ENCODE measurements around the gene HOPX.
"Not testable (repeated sequence)": the region's sequence is repeated elsewhere in the genome, so short reads cannot be mapped to it uniquely, and the experiment has no call there.

The HOPX gene

DNA sequence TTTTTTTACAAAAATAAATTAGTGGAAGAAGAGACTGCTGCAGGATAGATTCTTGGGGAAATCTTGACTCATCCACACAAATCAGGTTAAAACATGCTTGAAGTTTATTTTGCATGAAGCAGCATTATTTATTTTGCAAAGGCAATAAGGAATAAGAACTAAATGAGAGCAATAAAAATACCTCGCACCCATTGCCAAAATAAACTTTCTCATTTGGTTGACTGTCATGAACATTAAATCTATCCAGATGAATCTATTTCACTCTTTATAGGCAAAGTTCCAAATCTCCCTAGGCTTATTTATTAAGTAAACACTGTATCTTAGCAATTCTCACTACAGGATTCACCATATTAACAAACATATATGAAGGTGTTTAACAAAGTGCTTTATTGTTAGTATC, 58.9 kb downstream of the HOPX start:
- DNase-seq: no peak

GRCh38 chr4:56619816-56620215, 61.3 kb downstream of the HOPX start:
- no peak for DNase-seq

DNA sequence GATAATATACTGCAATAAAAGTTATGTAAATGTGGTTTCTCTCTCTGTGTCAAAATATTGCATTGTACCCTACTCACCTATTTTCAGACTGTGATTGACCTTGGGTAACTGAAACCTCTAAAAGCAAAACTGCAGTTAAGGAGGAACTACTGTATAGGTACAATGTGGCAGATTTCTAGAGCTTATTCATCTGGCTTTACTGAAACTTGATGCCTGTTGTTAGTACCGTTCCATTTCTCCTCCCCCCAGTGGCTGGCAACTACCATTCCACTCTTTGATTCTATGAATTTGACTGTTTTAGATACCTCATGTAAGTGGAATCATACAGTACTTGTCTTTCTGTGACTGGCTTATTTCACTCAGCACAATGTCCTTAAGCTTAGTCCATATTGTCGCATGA, 61.9 kb downstream of the HOPX start:
- no peak for DNase-seq

GRCh38 chr4:56618734-56619133, 62.4 kb downstream of the HOPX start:
- no peak for DNase-seq

DNA sequence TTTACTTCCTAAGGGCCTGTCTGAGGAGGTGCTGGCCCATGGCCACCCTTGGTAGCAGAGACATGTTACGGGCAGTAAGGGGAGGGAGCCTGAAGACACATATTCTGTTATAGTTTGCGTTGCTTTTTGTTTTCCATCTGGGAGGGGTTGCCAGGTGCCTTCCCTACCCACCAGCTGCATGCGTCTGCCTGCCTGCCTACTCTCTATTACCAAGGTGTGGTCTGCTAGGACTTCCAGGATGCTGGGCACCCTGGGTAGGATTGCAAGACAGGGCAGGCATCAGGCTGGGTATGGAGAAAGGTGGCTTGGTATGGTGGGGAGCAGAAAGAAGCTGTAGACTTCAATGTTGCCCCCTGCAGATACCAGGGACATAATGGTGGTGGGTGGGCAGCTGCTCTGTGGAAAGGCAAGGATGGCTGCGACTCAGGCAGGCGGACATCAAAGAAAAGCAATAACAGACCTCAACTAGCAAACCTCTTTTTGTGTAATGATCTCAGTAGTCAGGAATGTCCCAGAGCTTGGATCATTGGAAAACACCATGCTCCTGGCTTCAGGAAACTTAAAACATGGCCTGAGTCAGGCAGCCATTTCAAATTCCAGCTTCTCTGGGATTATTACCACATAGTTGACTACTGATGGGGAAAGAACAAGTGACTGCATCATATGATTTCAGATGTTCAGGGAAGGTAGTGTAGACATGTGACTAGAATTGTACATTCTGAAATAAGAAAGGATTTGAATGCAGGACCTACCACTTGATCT, 67.8 kb downstream of the HOPX start:
- no peak for DNase-seq

GRCh38 chr4:56612282-56612681, 68.8 kb downstream of the HOPX start:
- DNase-seq: no peak

- DNase-seq: no peak
Measured at GRCh38 chr4:56611501-56611900, 69.6 kb downstream of the HOPX start.

DNA sequence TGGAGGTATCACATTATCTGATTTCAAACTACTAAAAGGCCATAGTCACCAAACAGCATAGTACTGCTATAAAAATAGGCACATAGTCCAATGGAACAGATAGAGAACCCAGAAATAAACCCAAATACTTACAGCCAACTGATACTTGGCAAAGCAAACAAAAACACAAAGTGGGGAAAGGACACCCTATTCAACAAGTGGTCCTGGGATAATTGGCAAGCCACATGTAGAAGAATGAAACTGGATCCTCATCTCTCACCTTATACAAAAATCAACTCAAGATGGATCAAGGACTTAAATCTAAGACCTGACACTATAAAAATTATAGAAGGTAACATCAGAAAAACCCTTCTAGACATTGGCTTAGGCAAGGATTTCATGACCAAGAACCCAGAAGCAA, 70.9 kb downstream of the HOPX start:
- not testable (repeated sequence) for DNase-seq

DNA sequence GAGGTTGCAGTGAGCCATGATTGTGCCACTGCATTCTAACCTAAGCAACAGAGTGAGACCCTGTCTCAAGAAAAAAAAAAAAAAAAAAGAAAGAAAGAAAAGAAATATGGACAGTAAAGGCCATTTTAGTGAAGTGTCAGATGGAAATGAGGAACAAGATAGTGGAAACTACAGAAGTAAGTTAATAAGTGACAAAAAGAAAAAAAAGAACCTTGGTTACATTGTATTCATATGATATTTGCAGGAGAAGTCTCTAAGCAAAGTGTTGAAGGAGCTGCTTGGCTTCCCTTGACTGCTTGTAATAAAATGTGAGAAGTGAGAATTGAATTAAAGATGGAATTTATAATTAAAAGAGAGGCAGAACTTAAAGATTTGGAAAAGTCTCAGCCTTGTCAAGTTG, 73.2 kb downstream of the HOPX start:
- DNase-seq: no peak

GRCh38 chr4:56606385-56606784, 74.7 kb downstream of the HOPX start:
- DNase-seq: no peak

DNA sequence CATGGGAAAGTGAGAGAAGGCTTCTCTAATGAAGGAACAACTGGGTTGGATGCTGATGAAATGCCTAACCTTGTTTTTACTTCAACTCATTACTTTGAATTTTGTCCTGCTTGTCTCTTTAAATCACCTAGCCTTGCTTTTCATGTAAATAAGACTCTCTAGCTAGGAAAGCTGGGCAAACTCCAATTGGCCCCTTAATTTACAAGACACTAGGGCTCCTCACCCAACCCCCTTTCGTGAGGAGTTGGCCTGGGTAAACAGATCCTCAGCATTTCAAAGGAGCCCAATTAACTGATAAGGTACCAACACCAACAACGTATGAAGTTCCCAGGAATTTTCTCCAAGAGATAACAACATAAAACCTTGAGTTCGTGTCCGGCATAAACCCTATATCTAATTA, 75.6 kb downstream of the HOPX start:
- DNase-seq: not testable (repeated sequence)

DNA sequence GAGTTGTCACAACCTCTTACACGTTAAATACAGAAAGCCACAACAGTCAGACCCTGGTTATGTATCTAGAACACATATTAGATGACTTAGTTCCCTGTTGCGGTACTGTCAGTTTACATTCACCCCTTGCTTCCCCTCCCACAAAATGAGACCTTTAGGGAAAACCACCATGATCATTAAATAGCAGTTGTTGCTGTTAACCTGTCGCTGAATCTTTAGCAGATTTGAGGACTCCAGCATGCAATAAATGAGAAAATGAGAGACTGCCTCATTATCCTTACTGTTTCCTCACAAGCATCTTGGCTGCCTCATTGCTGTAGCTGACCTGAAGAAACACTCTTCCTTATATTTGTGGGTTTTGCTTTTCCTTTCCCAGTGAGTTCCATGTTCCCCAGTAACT, 77.8 kb downstream of the HOPX start:
- DNase-seq: no peak

Measured in NCI-H1092 (cell line).